ENCODE measurements around the gene FHDC1.
"Not testable (repeated sequence)": the region's sequence is repeated elsewhere in the genome, so short reads cannot be mapped to it uniquely, and the experiment has no call there.

FHDC1 gene, protein sequence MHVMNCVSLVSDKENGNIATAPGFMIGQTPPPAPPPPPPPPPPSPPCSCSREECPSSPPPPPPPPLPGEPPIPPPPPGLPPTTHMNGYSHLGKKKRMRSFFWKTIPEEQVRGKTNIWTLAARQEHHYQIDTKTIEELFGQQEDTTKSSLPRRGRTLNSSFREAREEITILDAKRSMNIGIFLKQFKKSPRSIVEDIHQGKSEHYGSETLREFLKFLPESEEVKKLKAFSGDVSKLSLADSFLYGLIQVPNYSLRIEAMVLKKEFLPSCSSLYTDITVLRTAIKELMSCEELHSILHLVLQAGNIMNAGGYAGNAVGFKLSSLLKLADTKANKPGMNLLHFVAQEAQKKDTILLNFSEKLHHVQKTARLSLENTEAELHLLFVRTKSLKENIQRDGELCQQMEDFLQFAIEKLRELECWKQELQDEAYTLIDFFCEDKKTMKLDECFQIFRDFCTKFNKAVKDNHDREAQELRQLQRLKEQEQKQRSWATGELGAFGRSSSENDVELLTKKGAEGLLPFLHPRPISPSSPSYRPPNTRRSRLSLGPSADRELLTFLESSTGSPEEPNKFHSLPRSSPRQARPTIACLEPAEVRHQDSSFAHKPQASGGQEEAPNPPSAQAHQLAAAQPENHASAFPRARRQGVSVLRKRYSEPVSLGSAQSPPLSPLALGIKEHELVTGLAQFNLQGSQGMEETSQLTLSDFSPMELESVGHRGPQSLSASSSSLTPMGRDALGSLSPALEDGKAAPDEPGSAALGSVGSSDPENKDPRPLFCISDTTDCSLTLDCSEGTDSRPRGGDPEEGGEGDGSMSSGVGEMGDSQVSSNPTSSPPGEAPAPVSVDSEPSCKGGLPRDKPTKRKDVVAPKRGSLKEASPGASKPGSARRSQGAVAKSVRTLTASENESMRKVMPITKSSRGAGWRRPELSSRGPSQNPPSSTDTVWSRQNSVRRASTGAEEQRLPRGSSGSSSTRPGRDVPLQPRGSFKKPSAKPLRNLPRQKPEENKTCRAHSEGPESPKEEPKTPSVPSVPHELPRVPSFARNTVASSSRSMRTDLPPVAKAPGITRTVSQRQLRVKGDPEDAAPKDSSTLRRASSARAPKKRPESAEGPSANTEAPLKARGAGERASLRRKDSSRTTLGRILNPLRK

DNA sequence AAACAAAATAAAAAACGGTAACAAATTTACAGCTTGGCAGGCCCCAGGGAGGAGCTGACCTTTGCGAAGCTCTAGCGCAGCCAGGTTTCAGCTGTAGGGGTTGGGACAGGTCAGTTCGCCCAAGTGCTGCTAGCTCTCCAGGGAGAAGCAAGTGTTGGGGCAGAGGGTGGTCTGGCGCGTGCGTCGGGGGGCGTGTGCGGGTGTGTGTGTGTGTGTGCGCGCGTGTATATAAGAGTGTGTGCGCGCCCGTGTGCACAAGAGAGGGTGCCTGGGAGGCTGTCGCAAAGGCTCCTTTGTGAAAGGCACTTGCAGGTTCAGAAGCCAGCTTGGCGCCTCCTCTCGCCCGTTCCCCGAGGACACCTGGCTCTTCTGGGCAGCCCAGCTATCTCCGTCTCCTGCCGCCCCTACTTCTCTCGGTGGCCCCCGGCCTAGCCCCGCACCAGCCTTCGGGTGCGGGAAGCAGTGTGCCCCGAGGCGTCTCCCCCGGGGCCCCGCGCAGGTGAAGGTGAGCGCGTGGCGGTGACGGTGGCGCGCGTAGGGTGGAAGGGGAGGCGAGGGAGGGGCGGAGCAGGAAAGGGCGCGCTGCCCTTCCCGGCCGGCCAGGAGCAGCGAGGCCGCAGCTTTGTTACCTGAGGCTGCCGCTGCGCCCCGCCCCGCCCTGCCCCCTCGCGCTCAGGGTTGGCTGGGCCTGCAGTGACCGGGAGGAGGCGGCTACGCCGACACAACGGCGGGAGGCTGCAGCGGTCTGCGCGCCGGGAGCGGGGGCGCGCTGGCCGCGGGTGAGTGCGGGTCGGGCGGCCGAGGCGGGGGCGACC, at the start of gene FHDC1:
Gene FHDC1 (plus strand): TSS at position 693 of the 815 bp plus-strand sequence. CDS start 6,735 bp downstream, outside the sequence.
- peaks cover 42% of the 10 kb centered on the region for H3K27me3 Mint-ChIP-seq
- no peak within 1 kb of the TSS for H3K27ac Mint-ChIP-seq

DNA sequence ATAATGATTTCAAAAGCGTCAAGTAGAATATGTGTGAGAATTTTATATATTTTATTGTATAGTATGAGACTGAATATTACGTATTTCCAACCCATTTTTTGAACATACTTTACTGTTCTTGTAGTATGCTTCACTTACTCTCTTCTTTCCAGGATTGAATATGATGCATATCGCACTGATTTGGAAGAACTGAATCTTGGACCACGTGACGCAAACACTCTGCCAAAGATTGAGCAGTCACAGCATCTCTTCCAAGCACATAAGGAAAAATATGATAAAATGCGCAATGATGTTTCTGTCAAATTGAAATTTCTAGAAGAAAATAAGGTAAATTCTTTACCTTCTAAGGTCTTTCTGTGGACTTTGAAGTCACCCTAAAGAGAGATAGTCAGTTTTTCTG, 48.1 kb upstream of the FHDC1 start:
- Mint-ChIP-seq H3K9me3 (ENCODE audit: low read depth) (no peaks in the 10 kb centered on the region), H3K4me3 (no peak overlapping the region), H3K27ac (no peak overlapping the region), H3K27me3 (no peaks in the 10 kb centered on the region), H3K4me1 (ENCODE audit: low read depth) (no peaks in the 10 kb centered on the region), H3K36me3 (peaks cover 35% of the 10 kb centered on the region)

More for the DNA sequence above, at the start of gene FHDC1:
- H3K4me3 Mint-ChIP-seq = peak within 1 kb of the TSS; percentile 74
- peaks cover 2% of the 10 kb centered on the region for H3K36me3 Mint-ChIP-seq
- H3K9me3 Mint-ChIP-seq (ENCODE audit: low read depth) = no peaks in the 10 kb centered on the region
- H3K4me1 Mint-ChIP-seq (ENCODE audit: low read depth) = peaks cover 16% of the 10 kb centered on the region

DNA sequence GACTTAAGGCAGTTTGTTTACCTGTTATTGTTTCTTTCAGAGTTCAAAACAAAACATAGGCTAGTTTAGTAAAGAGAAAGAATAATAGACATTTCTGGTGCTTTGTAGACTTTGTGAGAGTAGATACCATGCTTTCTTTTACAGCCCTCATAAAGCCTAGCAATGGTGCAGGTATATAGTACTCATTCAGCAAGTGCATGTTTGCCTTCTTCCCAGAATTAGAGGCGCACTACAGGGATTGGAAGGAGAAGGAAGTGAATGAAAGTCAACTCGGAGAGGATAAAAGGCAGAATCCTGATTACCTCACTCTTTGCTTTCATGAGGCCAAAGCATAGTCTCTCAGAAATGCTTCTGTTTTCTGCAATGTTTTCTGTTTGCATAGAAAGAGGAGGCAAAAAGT, 43.1 kb upstream of the FHDC1 start:
- H3K4me1 Mint-ChIP-seq (ENCODE audit: low read depth) = no peaks in the 10 kb centered on the region
- H3K27me3 Mint-ChIP-seq = no peaks in the 10 kb centered on the region
- H3K36me3 Mint-ChIP-seq = peaks cover 35% of the 10 kb centered on the region
- H3K4me3 Mint-ChIP-seq = no peak overlapping the region
- H3K27ac Mint-ChIP-seq = no peak overlapping the region
- H3K9me3 Mint-ChIP-seq (ENCODE audit: low read depth) = no peaks in the 10 kb centered on the region

DNA sequence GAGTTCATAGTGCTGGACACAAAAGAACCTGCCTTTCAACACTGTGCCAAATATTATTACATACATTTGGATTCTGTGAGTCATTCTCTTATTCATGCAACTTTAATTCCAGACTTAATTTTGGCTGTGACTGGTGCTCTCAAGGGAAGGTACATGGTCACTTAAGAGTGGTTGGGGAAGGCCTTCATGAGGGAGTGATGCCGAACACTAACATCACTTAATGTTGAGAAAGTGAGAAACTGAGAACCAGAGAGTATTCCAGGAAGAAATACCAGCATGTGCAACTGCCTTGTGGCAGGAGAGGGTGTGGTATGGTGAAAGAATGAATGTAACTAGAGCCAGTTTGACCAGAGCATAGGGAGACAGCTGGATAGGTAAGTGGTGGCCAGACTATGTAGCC, 41.5 kb upstream of the FHDC1 start:
- Mint-ChIP-seq H3K27me3 (no peaks in the 10 kb centered on the region), H3K4me1 (ENCODE audit: low read depth) (no peaks in the 10 kb centered on the region), H3K36me3 (peaks cover 30% of the 10 kb centered on the region), H3K9me3 (ENCODE audit: low read depth) (no peaks in the 10 kb centered on the region), H3K4me3 (no peak overlapping the region), H3K27ac (no peak overlapping the region)

DNA sequence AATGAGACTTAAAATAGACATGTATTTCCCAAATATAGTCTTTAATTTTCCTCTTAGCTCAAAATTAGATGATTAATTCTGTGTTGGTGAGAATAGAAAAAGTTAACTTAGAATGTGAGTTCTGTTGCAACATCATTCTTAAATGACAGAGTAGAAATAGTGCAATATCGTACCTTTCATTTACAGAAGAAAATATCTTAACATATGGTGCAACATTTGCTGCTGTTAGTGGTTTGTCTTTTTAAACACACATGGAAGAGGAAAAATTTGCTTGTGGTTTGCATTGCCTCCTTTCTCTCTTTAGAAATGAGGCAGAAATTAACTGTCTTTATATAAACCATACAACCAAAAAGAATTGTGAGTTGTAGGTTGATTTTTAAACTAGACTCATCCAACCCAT, 39.3 kb upstream of the FHDC1 start:
- Mint-ChIP-seq H3K4me1 (ENCODE audit: low read depth) (no peaks in the 10 kb centered on the region), H3K27ac (no peak overlapping the region), H3K9me3 (ENCODE audit: low read depth) (no peaks in the 10 kb centered on the region), H3K36me3 (peaks cover 26% of the 10 kb centered on the region), H3K27me3 (no peaks in the 10 kb centered on the region), H3K4me3 (no peak overlapping the region)

DNA sequence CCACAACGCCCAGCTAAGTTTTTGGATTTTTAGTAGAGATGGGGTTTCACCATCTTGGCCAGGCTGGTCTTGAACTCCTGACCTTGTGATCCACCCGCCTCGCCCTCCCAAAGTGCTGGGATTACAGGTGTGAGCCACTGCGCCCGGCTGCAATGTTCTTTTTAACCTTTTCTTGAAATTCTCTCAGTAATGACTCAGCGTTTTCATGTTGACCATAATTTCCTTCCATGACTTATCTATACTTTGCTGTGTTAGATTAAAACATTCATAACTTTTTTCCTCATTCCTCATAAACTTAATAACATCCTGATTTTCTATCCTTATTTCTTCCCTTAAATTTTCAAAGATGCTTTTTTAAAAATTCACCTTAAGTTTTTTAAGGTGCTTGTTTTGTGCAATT, 38.0 kb upstream of the FHDC1 start:
- H3K27ac Mint-ChIP-seq; H3K4me3 Mint-ChIP-seq; H3K4me1 Mint-ChIP-seq (ENCODE audit: low read depth); H3K27me3 Mint-ChIP-seq; H3K9me3 Mint-ChIP-seq (ENCODE audit: low read depth): not testable (repeated sequence)
- peaks cover 16% of the 10 kb centered on the region for H3K36me3 Mint-ChIP-seq

DNA sequence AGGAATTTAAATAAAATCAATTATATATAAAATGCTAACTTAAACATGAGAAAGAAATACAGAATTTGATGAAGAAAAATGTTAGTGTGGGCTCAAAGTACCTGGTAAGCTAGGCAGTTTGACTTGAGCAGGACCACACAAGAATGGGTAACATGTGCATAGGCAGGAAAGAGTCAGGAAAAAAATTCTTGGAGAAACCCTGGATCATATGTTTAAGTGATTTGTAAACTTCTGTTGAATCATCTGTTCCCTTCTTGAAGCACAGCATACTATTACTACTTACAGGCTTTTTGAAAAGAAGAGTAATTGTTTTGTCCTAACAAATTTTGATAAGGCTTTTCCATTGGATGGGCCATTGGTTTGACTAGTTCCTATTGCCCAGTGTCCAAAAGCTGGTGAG, 37.5 kb upstream of the FHDC1 start:
- Mint-ChIP-seq H3K4me1 (ENCODE audit: low read depth) (no peaks in the 10 kb centered on the region), H3K36me3 (peaks cover 16% of the 10 kb centered on the region), H3K9me3 (ENCODE audit: low read depth) (no peaks in the 10 kb centered on the region), H3K4me3 (no peak overlapping the region), H3K27ac (no peak overlapping the region), H3K27me3 (no peaks in the 10 kb centered on the region)

DNA sequence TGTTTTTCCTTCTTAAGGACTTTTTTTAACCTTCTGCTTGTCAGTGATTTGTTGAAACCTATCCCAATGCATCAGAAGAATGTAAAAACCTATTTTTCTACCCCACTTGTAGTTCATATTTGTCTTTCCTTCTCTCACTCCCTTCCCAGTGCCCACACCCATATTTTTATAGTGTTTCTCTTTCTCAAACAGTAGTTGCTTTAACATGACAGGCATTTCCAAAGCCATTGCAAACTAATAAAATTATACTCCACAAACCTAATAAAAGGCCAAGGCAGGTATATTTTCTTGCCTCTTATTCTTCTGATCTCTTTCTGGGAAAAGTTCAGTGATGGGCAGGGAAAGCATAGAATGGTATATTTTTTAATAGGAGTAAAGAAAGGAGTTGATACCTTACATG, 35.7 kb upstream of the FHDC1 start:
- Mint-ChIP-seq H3K36me3 (peaks cover 17% of the 10 kb centered on the region), H3K4me3 (no peak overlapping the region), H3K4me1 (ENCODE audit: low read depth) (no peaks in the 10 kb centered on the region), H3K27ac (no peak overlapping the region), H3K27me3 (no peaks in the 10 kb centered on the region), H3K9me3 (ENCODE audit: low read depth) (peaks cover 3% of the 10 kb centered on the region)

DNA sequence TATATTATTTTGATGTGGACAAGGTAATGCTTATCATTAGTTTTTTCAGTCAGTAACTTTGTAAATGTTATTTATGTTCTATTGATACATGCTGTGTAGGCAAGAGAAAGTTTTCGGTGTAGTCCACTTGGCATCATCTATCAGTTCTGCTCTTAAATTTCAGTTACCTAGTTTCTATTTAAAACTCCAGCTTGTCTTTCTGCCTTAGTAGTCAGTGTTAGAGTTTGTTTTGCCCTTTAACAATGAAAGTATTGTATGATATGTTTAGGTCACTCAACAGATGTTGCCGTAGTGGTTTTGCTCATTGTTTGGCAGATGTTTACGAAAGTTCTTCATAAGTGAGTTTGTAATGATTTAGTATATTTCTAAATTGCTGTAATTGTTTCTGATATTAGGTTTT, 34.9 kb upstream of the FHDC1 start:
- H3K27ac Mint-ChIP-seq = no peak overlapping the region

DNA sequence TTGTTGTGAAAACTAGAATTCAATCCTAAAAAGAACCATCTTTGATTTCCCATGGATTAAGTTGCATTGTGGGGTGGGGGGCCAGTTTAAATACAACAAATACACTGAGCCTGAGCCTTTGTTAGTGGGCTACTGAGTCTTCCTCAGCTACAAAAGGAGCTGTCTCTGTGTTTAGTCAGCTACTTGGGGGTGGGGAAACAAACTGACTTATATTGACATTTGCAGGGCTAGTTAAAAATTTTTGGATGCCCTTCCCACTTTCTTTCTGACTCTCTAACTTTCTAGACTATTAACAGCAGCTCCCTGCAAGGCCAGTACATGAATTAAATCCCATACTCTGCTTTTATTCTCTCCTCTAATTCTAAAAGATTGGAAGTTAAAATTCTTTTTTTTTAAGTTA, 32.5 kb upstream of the FHDC1 start:
- Mint-ChIP-seq H3K36me3 (peaks cover 16% of the 10 kb centered on the region), H3K27ac (no peak overlapping the region)

More for the DNA sequence above, 34.9 kb upstream of the FHDC1 start:
- H3K36me3 Mint-ChIP-seq = peaks cover 16% of the 10 kb centered on the region
- no peaks in the 10 kb centered on the region for H3K27me3 Mint-ChIP-seq
- peaks cover 3% of the 10 kb centered on the region for H3K9me3 Mint-ChIP-seq (ENCODE audit: low read depth)
- H3K4me3 Mint-ChIP-seq = no peak overlapping the region
- H3K4me1 Mint-ChIP-seq (ENCODE audit: low read depth) = no peaks in the 10 kb centered on the region

DNA sequence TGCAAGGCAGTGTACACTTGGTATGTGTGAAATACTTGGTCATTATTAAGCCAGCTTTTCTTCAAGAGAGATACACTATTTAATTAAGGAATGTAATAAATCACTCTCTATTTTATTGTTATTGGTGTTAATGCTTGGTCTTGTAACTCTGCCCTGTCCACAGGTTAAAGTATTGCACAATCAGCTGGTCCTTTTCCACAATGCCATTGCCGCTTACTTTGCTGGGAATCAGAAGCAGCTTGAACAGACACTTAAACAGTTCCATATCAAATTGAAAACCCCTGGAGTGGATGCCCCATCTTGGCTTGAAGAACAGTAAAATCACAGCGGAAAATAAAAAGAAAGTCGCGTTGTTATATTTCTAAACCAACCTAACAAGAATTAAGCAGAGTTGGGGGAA, 26.2 kb upstream of the FHDC1 start:
- H3K4me3 Mint-ChIP-seq = no peak overlapping the region

More for the DNA sequence above, 32.5 kb upstream of the FHDC1 start:
- H3K4me3 Mint-ChIP-seq = no peak overlapping the region
- H3K4me1 Mint-ChIP-seq (ENCODE audit: low read depth) = no peaks in the 10 kb centered on the region
- peaks cover 3% of the 10 kb centered on the region for H3K9me3 Mint-ChIP-seq (ENCODE audit: low read depth)
- no peaks in the 10 kb centered on the region for H3K27me3 Mint-ChIP-seq

DNA sequence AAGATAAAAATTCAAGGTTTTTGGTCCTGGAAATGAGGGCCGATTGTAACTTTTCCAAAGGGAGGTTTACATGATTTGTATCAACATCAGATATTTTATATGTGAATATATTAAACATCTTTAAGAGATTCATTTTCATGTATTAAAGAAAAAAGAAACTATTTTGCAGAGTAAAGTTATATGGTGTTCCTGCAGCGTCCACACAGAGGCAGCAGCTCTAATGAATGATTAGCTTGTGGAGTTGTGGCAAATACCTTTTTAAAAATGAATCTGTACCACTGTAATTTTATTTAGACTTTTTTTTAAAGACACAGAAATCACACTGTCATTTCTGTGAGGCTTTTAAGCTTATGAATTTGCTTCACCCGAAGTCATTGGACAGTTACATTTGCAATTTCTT, 25.6 kb upstream of the FHDC1 start:
- H3K4me1 Mint-ChIP-seq (ENCODE audit: low read depth) = no peaks in the 10 kb centered on the region
- H3K36me3 Mint-ChIP-seq = peaks cover 15% of the 10 kb centered on the region
- H3K9me3 Mint-ChIP-seq (ENCODE audit: low read depth) = no peaks in the 10 kb centered on the region
- H3K4me3 Mint-ChIP-seq = no peak overlapping the region
- no peaks in the 10 kb centered on the region for H3K27me3 Mint-ChIP-seq
- no peak overlapping the region for H3K27ac Mint-ChIP-seq

More for the DNA sequence above, 26.2 kb upstream of the FHDC1 start:
- Mint-ChIP-seq H3K9me3 (ENCODE audit: low read depth) (no peaks in the 10 kb centered on the region), H3K27ac (no peak overlapping the region), H3K36me3 (peaks cover 15% of the 10 kb centered on the region), H3K4me1 (ENCODE audit: low read depth) (no peaks in the 10 kb centered on the region), H3K27me3 (no peaks in the 10 kb centered on the region)

DNA sequence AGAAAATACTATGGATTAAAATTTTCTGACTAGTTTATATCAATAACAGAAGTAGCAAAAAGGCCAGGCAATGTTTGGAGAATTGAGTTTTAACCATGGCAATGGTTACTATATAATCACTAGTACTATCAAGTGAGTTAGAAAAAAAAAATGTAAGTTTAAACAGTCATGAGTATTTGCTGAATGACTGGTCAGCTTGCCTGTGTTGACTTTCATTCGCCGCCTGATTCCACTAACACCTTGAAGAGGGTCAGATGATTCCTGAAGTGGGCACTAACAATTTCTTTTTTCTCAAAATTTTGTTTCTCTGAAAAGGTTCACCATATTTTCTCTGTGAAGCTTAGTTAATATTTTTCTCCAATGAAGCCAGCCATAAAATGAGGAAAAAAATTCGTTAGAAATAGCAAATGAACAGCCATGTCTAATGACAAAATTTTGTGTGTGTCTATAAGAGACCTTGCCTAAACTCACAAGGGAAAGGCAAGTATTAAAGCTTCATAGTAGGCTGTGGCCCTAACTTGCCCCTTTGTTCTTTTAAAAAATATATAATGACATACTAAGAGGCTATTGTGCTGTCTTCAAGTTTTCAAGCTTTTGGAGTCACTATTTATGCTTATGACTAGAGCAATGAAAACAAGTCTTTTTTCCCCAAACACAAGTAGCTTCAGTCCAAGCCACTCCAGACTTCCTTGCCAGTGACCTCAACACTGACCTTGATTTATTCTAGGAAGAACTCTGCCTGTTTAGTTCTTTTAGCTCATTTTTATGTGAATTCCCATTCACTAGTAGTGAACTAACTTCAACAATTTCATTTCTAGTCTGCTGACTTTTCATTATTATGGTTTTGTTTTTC, 18.4 kb upstream of the FHDC1 start:
- Mint-ChIP-seq H3K4me3 (no peak overlapping the region), H3K36me3 (peaks cover 18% of the 10 kb centered on the region), H3K9me3 (ENCODE audit: low read depth) (peaks cover 4% of the 10 kb centered on the region), H3K27ac (no peak overlapping the region), H3K4me1 (ENCODE audit: low read depth) (no peaks in the 10 kb centered on the region), H3K27me3 (peaks cover 3% of the 10 kb centered on the region)
